ENCODE data around the gene ASB5. TPM values are rescaled to one million over a fixed set of nuclear protein-coding genes. Genes with fewer than 3 reads are reported as not detected.

ASB5 gene
- total RNA-seq = under 0.01 TPM in 1 of 2 replicates, not detected in the other

GRCh38 chr4:176268963-176269362 lies at the start of gene ASB5:
Gene ASB5 (minus strand): TSS chr4:176269222. CDS start chr4:176269108, 114 bp downstream.

GRCh38 chr4:176195184-176195978 lies 73.6 kb downstream of the ASB5 start, which contains the start of gene SPATA4:
Gene SPATA4 (minus strand): TSS chr4:176195585. CDS start chr4:176195562, 23 bp downstream.

Other genes starting within 250 kb of the ASB5 start
- 0.09 TPM in 1 of 2 replicates, not detected in the other for gene WDR17, start 203.4 kb downstream of the ASB5 start, total RNA-seq
- gene SPATA4, start 73.6 kb downstream of the ASB5 start, total RNA-seq = not detected in 2 replicates
- gene SPCS3, start 50.7 kb upstream of the ASB5 start, total RNA-seq = 156 and 172 TPM in 2 replicates